ENCODE measurements around the gene MT2A.
"Not testable (repeated sequence)": the region's sequence is repeated elsewhere in the genome, so short reads cannot be mapped to it uniquely, and the experiment has no call there.

- TF ChIP-seq GATA1 (IDR thresholded peaks at IDR 0.05; ENCODE audit: low read depth, low read length); POLR2A (IDR thresholded peaks at IDR 0.05; ENCODE audit: low read length): not testable (repeated sequence)
Observed at GRCh38 chr16:56582911-56583310, 25.5 kb upstream of the MT2A start.
